ENCODE results near the gene FNDC3A.

GRCh38 chr13:49063497-49063896 lies 87.8 kb downstream of the FNDC3A start:
- TF ChIP-seq CTCF (IDR thresholded peaks at IDR 0.05; ENCODE audit: low read depth, low read length): no peak
- no peak for TF ChIP-seq POLR2A (IDR thresholded peaks at IDR 0.05; ENCODE audit: extremely low read depth, insufficient read length)

Measured in NB4 (cell line).